Astrocyte (in vitro differentiated cells and primary cell): ENCODE data around the gene THUMPD2. TPM values are rescaled to one million over a fixed set of nuclear protein-coding genes. Genes with fewer than 3 reads are reported as not detected.

Experiments
- DNase-seq: peaks from one replicate; pipeline ENCODE4 v3.0.0-alpha.2; 2010; ENCODE audit warnings: low read depth
- FAIRE-seq: peaks from 2 replicates; lab custom pipeline; 2011; peaks lifted over from hg19 to GRCh38; lab: Jason Lieb, UNC
- H2AFZ ChIP-seq: 2 replicates; pipeline ENCODE4 v1.6.0; 2012; ENCODE audit warnings: low read depth, low read length, inconsistent platforms
- H3K27ac ChIP-seq: 2 replicates; pipeline ENCODE4 v1.5.1; 2011; ENCODE audit warnings: low read depth, low read length, inconsistent platforms
- H3K27me3 ChIP-seq: 2 replicates; pipeline ENCODE4 v1.6.0; 2011; ENCODE audit warnings: low read length, inconsistent platforms; ENCODE audit not compliant: insufficient read depth
- H3K36me3 ChIP-seq: 2 replicates; pipeline ENCODE4 v1.5.1; 2011; ENCODE audit warnings: low read length, inconsistent platforms; ENCODE audit not compliant: insufficient read depth
- H3K4me1 ChIP-seq: 2 replicates; pipeline ENCODE4 v1.5.1; 2011; ENCODE audit warnings: low read length, inconsistent platforms; ENCODE audit not compliant: insufficient read depth
- H3K4me2 ChIP-seq: 2 replicates; pipeline ENCODE4 v1.6.0; 2012; ENCODE audit warnings: low read length, inconsistent platforms
- H3K4me3 ChIP-seq: 2 replicates; pipeline ENCODE4 v1.5.1; 2011; ENCODE audit warnings: low read depth, mild to moderate bottlenecking, low read length, inconsistent platforms; ENCODE audit not compliant: insufficient read depth
- H3K79me2 ChIP-seq: 2 replicates; pipeline ENCODE4 v1.6.0; 2012; ENCODE audit warnings: mild to moderate bottlenecking, low read length, inconsistent platforms; ENCODE audit not compliant: insufficient read depth
- H3K9ac ChIP-seq: 2 replicates; pipeline ENCODE4 v1.6.0; 2012; ENCODE audit warnings: mild to moderate bottlenecking, low read length, inconsistent platforms
- H3K9me3 ChIP-seq: 2 replicates; pipeline ENCODE4 v1.5.1; 2012; ENCODE audit warnings: low read depth, mild to moderate bottlenecking, low read length, inconsistent platforms; ENCODE audit not compliant: insufficient read depth
- H4K20me1 ChIP-seq: 2 replicates; pipeline ENCODE4 v1.6.0; 2012; ENCODE audit warnings: low read length, inconsistent platforms; ENCODE audit not compliant: insufficient read depth
- H3K27ac Mint-ChIP-seq: one replicate; pipeline ENCODE4 v1.8.0; 2021; ENCODE audit warnings: mild to moderate bottlenecking, mixed read lengths; ENCODE audit not compliant: unreplicated experiment
- H3K27me3 Mint-ChIP-seq: one replicate; pipeline ENCODE4 v1.8.0; 2021; ENCODE audit warnings: low read depth, mixed read lengths; ENCODE audit not compliant: unreplicated experiment
- H3K36me3 Mint-ChIP-seq: one replicate; pipeline ENCODE4 v1.8.0; 2021; ENCODE audit warnings: low read depth, mixed read lengths; ENCODE audit not compliant: unreplicated experiment
- H3K4me1 Mint-ChIP-seq: one replicate; pipeline ENCODE4 v1.8.0; 2021; ENCODE audit warnings: low read depth, mixed read lengths; ENCODE audit not compliant: unreplicated experiment
- H3K4me3 Mint-ChIP-seq: one replicate; pipeline ENCODE4 v1.8.0; 2021; ENCODE audit warnings: mild to moderate bottlenecking, moderate library complexity, mixed read lengths; ENCODE audit not compliant: unreplicated experiment
- H3K9me3 Mint-ChIP-seq: one replicate; pipeline ENCODE4 v1.8.0; 2021; ENCODE audit warnings: mild to moderate bottlenecking, mixed read lengths; ENCODE audit not compliant: unreplicated experiment
- CTCF ChIP-seq: IDR thresholded peaks from 2 replicates; pipeline ENCODE4 v1.5.1; 2011; ENCODE audit warnings: low read depth, mild to moderate bottlenecking, inconsistent platforms, low read length, moderate library complexity; ENCODE audit not compliant: insufficient read depth
- EZH2 ChIP-seq: IDR thresholded peaks from 2 replicates; pipeline ENCODE4 v1.6.1; 2012; ENCODE audit warnings: mild to moderate bottlenecking, low read length, inconsistent platforms; ENCODE audit not compliant: insufficient read depth
- total RNA-seq: library from RNA; stranded (reverse); gene quantifications from 2 replicates; pipeline ENCODE4 v1.2.1, GENCODE V29; 2021

Gene THUMPD2
- total RNA-seq, 1 donor from 2014 or later: 11.5 TPM

DNA sequence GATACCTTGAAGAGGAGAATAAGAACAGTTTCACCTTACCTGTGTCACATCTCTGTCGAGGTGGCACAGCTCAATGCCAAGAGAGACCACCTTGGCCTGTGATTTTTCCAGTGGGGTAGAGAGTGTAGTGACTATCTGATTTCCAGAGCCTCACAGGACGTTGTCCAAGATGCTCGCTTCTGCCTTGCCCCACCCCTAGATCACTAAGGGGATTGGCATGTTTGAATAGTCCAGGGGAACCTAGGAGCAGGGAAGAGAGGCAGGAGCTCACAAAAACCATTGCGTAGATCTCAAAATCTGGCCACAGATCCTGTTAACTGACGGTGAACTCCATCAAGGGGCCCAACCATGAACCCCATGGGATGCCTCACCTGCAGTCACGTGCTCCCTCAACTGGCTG lies 89.2 kb downstream of the THUMPD2 start:
- Mint-ChIP-seq H3K4me3 (no peak overlapping the region), H3K36me3 (peaks cover 2% of the 10 kb centered on the region), H3K9me3 (peaks cover 5% of the 10 kb centered on the region), H3K27me3 (no peaks in the 10 kb centered on the region), H3K4me1 (peaks cover 18% of the 10 kb centered on the region), H3K27ac (no peak overlapping the region)
- Histone ChIP-seq H3K9me3 (no peaks in the 10 kb centered on the region), H2AFZ (no peak overlapping the region), H3K27ac (no peak overlapping the region), H3K9ac (no peak overlapping the region), H3K79me2 (no peaks in the 10 kb centered on the region), H4K20me1 (no peaks in the 10 kb centered on the region), H3K4me3 (no peak overlapping the region), H3K27me3 (no peaks in the 10 kb centered on the region), H3K36me3 (no peaks in the 10 kb centered on the region), H3K4me2 (no peak overlapping the region), H3K4me1 (no peaks in the 10 kb centered on the region)
- no peak for TF ChIP-seq CTCF
- TF ChIP-seq EZH2: no peak
- no peak for FAIRE-seq
- no peak for DNase-seq

GRCh38 chr2:39689272-39689841 lies 89.7 kb downstream of the THUMPD2 start:
- Histone ChIP-seq H3K9ac (no peak overlapping the region), H3K4me3 (no peak overlapping the region), H3K9me3 (no peaks in the 10 kb centered on the region), H2AFZ (no peak overlapping the region), H3K27ac (no peak overlapping the region), H3K27me3 (no peaks in the 10 kb centered on the region), H3K36me3 (no peaks in the 10 kb centered on the region), H3K4me1 (no peaks in the 10 kb centered on the region), H3K4me2 (no peak overlapping the region), H4K20me1 (no peaks in the 10 kb centered on the region), H3K79me2 (no peaks in the 10 kb centered on the region)
- no peak for DNase-seq
- peaks cover 21% of the 10 kb centered on the region for H3K4me1 Mint-ChIP-seq
- peaks cover 2% of the 10 kb centered on the region for H3K36me3 Mint-ChIP-seq
- H3K27ac Mint-ChIP-seq: no peak overlapping the region
- FAIRE-seq: peak; percentile 9
- H3K27me3 Mint-ChIP-seq: no peaks in the 10 kb centered on the region
- no peak for TF ChIP-seq EZH2
- TF ChIP-seq CTCF: no peak
- H3K9me3 Mint-ChIP-seq: peaks cover 5% of the 10 kb centered on the region
- H3K4me3 Mint-ChIP-seq: no peak overlapping the region

DNA sequence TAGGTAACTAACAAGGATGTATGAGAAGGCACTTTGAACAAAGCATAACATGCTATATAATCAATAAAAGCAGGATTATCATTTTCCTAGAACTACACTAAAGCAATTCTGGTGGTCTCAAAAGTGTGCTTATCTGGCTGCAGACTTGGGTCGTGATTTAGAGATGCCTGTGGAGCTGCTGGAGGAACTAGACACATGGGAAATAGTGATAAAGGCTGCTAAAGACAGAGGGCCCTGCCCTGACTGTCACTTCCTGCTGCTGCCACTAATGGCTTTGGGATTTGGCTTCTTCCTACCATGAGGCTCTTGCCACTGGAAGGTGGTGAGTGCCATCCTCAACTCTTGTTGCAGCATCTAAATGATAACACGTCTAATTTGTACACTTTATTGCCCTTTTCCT lies 90.9 kb downstream of the THUMPD2 start:
- TF ChIP-seq CTCF (no peak), EZH2 (no peak)
- Mint-ChIP-seq H3K4me3 (no peak overlapping the region), H3K27ac (no peak overlapping the region), H3K4me1 (peaks cover 24% of the 10 kb centered on the region), H3K27me3 (no peaks in the 10 kb centered on the region), H3K9me3 (peaks cover 5% of the 10 kb centered on the region), H3K36me3 (peaks cover 2% of the 10 kb centered on the region)
- Histone ChIP-seq H3K27me3 (no peaks in the 10 kb centered on the region), H3K9me3 (no peaks in the 10 kb centered on the region), H3K36me3 (no peaks in the 10 kb centered on the region), H3K79me2 (no peaks in the 10 kb centered on the region), H2AFZ (no peak overlapping the region), H3K27ac (no peak overlapping the region), H4K20me1 (no peaks in the 10 kb centered on the region), H3K9ac (no peak overlapping the region), H3K4me1 (no peaks in the 10 kb centered on the region), H3K4me2 (no peak overlapping the region), H3K4me3 (no peak overlapping the region)
- DNase-seq: no peak
- FAIRE-seq: no peak
